Type B pancreatic cell (in vitro differentiated cells): ENCODE measurements around the gene STX3. TPM values are rescaled to one million over a fixed set of nuclear protein-coding genes. Genes with fewer than 3 reads are reported as not detected.
A peak's percentile ranks its signal among the peaks of the same experiment; 100 is the strongest.

ENCODE experiments used
- DNase-seq: peaks from one replicate; pipeline ENCODE4 v3.0.0; 2021; ENCODE audit warnings: mixed read lengths; ENCODE audit not compliant: unreplicated experiment; ENCODE audit errors: extremely low spot score
- H3K27ac Mint-ChIP-seq: 2 replicates; pipeline ENCODE4 v1.8.0; 2021; ENCODE audit warnings: mild to moderate bottlenecking, mixed read lengths
- H3K27me3 Mint-ChIP-seq: 2 replicates; pipeline ENCODE4 v1.8.0; 2021; ENCODE audit warnings: mixed read lengths
- H3K36me3 Mint-ChIP-seq: 2 replicates; pipeline ENCODE4 v1.8.0; 2021; ENCODE audit warnings: mixed read lengths
- H3K4me1 Mint-ChIP-seq: one replicate; pipeline ENCODE4 v1.8.0; 2021; ENCODE audit warnings: mixed read lengths; ENCODE audit not compliant: unreplicated experiment
- H3K4me3 Mint-ChIP-seq: 2 replicates; pipeline ENCODE4 v1.8.0; 2021; ENCODE audit warnings: mild to moderate bottlenecking, mixed read lengths
- H3K9me3 Mint-ChIP-seq: 2 replicates; pipeline ENCODE4 v1.8.0; 2021; ENCODE audit warnings: mixed read lengths
- CTCF ChIP-seq: fragments of 200-600 bp; sonication (generic); conservative IDR thresholded peaks from 2 replicates; pipeline ENCODE4 v1.5.0; 2021; ENCODE audit warnings: antibody characterized with exemption, mild to moderate bottlenecking
- total RNA-seq: library from RNA; stranded (reverse); gene quantifications from 2 replicates; pipeline ENCODE4 v1.2.1, GENCODE V29; 2021; ENCODE audit warnings: low replicate concordance

STX3 gene
- total RNA-seq, 1 donor from 2014 or later, result 44.6 TPM

- no peak for TF ChIP-seq CTCF
- Mint-ChIP-seq H3K36me3 (no peaks in the 10 kb centered on the region), H3K4me1 (no peaks in the 10 kb centered on the region), H3K27ac (no peak overlapping the region), H3K4me3 (no peak overlapping the region), H3K9me3 (no peaks in the 10 kb centered on the region), H3K27me3 (no peaks in the 10 kb centered on the region)
- DNase-seq, result no peak
These were observed 26.3 kb upstream of the STX3 start for GRCh38 chr11:59728913-59729312.

GRCh38 chr11:59729834-59730233 lies 25.3 kb upstream of the STX3 start:
- no peaks in the 10 kb centered on the region for H3K9me3 Mint-ChIP-seq
- no peak overlapping the region for H3K27ac Mint-ChIP-seq
- no peaks in the 10 kb centered on the region for H3K27me3 Mint-ChIP-seq
- DNase-seq, result no peak
- TF ChIP-seq CTCF, result no peak
- H3K4me1 Mint-ChIP-seq, result no peaks in the 10 kb centered on the region
- no peaks in the 10 kb centered on the region for H3K36me3 Mint-ChIP-seq
- H3K4me3 Mint-ChIP-seq, result no peak overlapping the region

GRCh38 chr11:59730896-59731565 lies 24.1 kb upstream of the STX3 start:
- H3K9me3 Mint-ChIP-seq, result no peaks in the 10 kb centered on the region

GRCh38 chr11:59746111-59746510 lies 9.1 kb upstream of the STX3 start:
- Mint-ChIP-seq H3K9me3 (no peaks in the 10 kb centered on the region), H3K36me3 (no peaks in the 10 kb centered on the region), H3K4me3 (no peak overlapping the region), H3K27ac (no peak overlapping the region), H3K4me1 (no peaks in the 10 kb centered on the region), H3K27me3 (peaks cover 11% of the 10 kb centered on the region)
- no peak for TF ChIP-seq CTCF
- no peak for DNase-seq

More at GRCh38 chr11:59730896-59731565, 24.1 kb upstream of the STX3 start:
- Mint-ChIP-seq H3K4me3 (no peak overlapping the region), H3K27me3 (no peaks in the 10 kb centered on the region), H3K4me1 (no peaks in the 10 kb centered on the region), H3K27ac (no peak overlapping the region), H3K36me3 (no peaks in the 10 kb centered on the region)
- no peak for TF ChIP-seq CTCF
- no peak for DNase-seq

GRCh38 chr11:59753650-59754493 lies 1.3 kb upstream of the STX3 start:
- Mint-ChIP-seq H3K4me3 (peak overlapping the region; percentile 95), H3K27me3 (peaks cover 18% of the 10 kb centered on the region), H3K27ac (peak overlapping the region; percentile 88), H3K36me3 (peaks cover 3% of the 10 kb centered on the region), H3K4me1 (peaks cover 28% of the 10 kb centered on the region), H3K9me3 (no peaks in the 10 kb centered on the region)
- peak; percentile 96 for TF ChIP-seq CTCF
- DNase-seq, result peak; percentile 83
